Right kidney (tissue), 1 donor: ENCODE results near the gene RNF213.
"Not testable (repeated sequence)": the region's sequence is repeated elsewhere in the genome, so short reads cannot be mapped to it uniquely, and the experiment has no call there.

Source experiments
- DNase-seq: peaks from one replicate; pipeline ENCODE4 v3.0.0-alpha.2; 2016

The RNF213 gene

GRCh38 chr17:80294653-80295052 is 34.0 kb downstream of the RNF213 start:
- DNase-seq, result no peak

- no peak for DNase-seq
Observed at GRCh38 chr17:80295146-80295545, 34.5 kb downstream of the RNF213 start.

- no peak for DNase-seq
Observed at GRCh38 chr17:80295559-80295958, 34.9 kb downstream of the RNF213 start.

- no peak for DNase-seq
Observed at GRCh38 chr17:80296221-80296620, 35.6 kb downstream of the RNF213 start.

- DNase-seq, result no peak
Observed at GRCh38 chr17:80297996-80298560, 37.4 kb downstream of the RNF213 start.

GRCh38 chr17:80299350-80300100 is 38.9 kb downstream of the RNF213 start:
- not testable (repeated sequence) for DNase-seq

GRCh38 chr17:80300756-80301155 is 40.1 kb downstream of the RNF213 start:
- DNase-seq, result not testable (repeated sequence)

- DNase-seq, result no peak
Observed at GRCh38 chr17:80303824-80304223, 43.2 kb downstream of the RNF213 start.

GRCh38 chr17:80307994-80308691 is 47.5 kb downstream of the RNF213 start:
- DNase-seq, result no peak

- no peak for DNase-seq
Observed at GRCh38 chr17:80308692-80309517, 48.3 kb downstream of the RNF213 start.

- DNase-seq, result no peak
Observed at GRCh38 chr17:80311216-80311827, 50.7 kb downstream of the RNF213 start.

GRCh38 chr17:80312621-80313135 is 52.0 kb downstream of the RNF213 start:
- no peak for DNase-seq

GRCh38 chr17:80313160-80313829 is 52.6 kb downstream of the RNF213 start:
- DNase-seq, result no peak

GRCh38 chr17:80313946-80314345 is 53.3 kb downstream of the RNF213 start:
- not testable (repeated sequence) for DNase-seq

GRCh38 chr17:80315517-80316182 is 55.0 kb downstream of the RNF213 start:
- no peak for DNase-seq

GRCh38 chr17:80316431-80316830 is 55.8 kb downstream of the RNF213 start:
- no peak for DNase-seq

- DNase-seq, result no peak
Observed at GRCh38 chr17:80316927-80317705, 56.5 kb downstream of the RNF213 start.

GRCh38 chr17:80317706-80317980 is 57.0 kb downstream of the RNF213 start:
- no peak for DNase-seq

- DNase-seq, result no peak
Observed at GRCh38 chr17:80318166-80318565, 57.5 kb downstream of the RNF213 start.
